Neural progenitor cell (in vitro differentiated cells): ENCODE data around the gene AP1AR.

Experiments used
- CTCF ChIP-seq: fragments of 200-600 bp; sonication (generic); IDR thresholded peaks from 2 replicates; pipeline ENCODE4 v1.5.1; 2017; ENCODE audit warnings: antibody characterized with exemption, mild to moderate bottlenecking
- EZH2phosphoT487 ChIP-seq: fragments of 200-600 bp; sonication (generic); IDR thresholded peaks from 2 replicates; pipeline ENCODE4 v1.6.1; 2017; ENCODE audit warnings: antibody characterized with exemption

GRCh38 chr4:112183252-112183651, 48.3 kb upstream of the AP1AR start:
- TF ChIP-seq EZH2phosphoT487: no peak
- no peak for TF ChIP-seq CTCF
